Lower leg skin (tissue), 3 donors: ENCODE data around the gene FAM110A.

ENCODE experiments used
- POLR2A ChIP-seq, 2 donors: fragments of 450-650 bp; IDR thresholded peaks; one replicate each; pipeline ENCODE4 v1.6.1; 2016 to 2017; ENCODE audit warnings: antibody characterized with exemption in 2 of 2, mild to moderate bottlenecking in 1 of 2, moderate library complexity in 1 of 2
- TF ChIP-seq, protein P1 (sequence below), 3 donors: fragments of 450-650 bp; IDR thresholded peaks; one replicate each; pipeline ENCODE4 v1.5.1; 2016; ENCODE audit warnings: antibody characterized with exemption in 3 of 3, mild to moderate bottlenecking in 3 of 3, moderate library complexity in 2 of 3

DNA sequence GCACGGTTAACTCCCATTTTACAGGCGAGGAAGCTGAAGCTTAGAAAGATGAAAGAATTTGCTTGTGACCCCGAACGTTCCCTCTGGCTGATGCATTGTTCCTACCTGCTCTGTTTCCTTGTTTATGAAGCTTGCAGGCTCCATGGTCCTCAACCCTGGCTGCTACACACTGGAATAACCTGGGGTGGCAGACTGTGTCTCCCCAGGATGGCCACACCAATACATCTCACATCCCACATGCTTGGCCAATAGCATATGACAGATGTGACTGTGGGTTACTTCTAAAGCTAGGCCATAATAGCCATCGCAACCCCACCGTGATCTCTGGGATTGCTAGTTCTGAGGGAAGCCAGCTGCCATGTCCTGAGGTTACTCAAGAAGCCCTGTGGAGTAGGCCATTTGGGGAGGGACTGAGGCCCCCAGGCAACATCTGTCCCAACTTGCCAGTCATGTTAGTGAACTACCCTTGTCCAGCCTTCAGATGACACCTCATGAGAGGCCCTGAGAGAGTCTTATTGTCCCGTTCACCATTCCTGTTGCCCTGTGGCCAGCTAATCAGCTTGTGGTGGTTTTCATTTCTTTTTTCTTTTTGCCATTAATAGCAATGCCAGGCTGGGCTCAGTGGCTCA is 6.7 kb upstream of the FAM110A start:
- TF ChIP-seq, protein P1, sequence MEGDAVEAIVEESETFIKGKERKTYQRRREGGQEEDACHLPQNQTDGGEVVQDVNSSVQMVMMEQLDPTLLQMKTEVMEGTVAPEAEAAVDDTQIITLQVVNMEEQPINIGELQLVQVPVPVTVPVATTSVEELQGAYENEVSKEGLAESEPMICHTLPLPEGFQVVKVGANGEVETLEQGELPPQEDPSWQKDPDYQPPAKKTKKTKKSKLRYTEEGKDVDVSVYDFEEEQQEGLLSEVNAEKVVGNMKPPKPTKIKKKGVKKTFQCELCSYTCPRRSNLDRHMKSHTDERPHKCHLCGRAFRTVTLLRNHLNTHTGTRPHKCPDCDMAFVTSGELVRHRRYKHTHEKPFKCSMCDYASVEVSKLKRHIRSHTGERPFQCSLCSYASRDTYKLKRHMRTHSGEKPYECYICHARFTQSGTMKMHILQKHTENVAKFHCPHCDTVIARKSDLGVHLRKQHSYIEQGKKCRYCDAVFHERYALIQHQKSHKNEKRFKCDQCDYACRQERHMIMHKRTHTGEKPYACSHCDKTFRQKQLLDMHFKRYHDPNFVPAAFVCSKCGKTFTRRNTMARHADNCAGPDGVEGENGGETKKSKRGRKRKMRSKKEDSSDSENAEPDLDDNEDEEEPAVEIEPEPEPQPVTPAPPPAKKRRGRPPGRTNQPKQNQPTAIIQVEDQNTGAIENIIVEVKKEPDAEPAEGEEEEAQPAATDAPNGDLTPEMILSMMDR (IDR thresholded peaks at IDR 0.05), result no peak
- TF ChIP-seq POLR2A (IDR thresholded peaks at IDR 0.05), result no peak
